Activated CD4-positive, alpha-beta T cell treated with anti-CD3 and anti-CD28 coated beads, Interleukin-2, amount 50 U/mL, for 48 hours (primary cell): Measurements from ENCODE around the gene RANBP1.

Experiments used
- DNase-seq, 2 experiments: peaks; one replicate each; pipeline ENCODE4 v3.0.0-alpha.2; 2020

Gene RANBP1

DNA sequence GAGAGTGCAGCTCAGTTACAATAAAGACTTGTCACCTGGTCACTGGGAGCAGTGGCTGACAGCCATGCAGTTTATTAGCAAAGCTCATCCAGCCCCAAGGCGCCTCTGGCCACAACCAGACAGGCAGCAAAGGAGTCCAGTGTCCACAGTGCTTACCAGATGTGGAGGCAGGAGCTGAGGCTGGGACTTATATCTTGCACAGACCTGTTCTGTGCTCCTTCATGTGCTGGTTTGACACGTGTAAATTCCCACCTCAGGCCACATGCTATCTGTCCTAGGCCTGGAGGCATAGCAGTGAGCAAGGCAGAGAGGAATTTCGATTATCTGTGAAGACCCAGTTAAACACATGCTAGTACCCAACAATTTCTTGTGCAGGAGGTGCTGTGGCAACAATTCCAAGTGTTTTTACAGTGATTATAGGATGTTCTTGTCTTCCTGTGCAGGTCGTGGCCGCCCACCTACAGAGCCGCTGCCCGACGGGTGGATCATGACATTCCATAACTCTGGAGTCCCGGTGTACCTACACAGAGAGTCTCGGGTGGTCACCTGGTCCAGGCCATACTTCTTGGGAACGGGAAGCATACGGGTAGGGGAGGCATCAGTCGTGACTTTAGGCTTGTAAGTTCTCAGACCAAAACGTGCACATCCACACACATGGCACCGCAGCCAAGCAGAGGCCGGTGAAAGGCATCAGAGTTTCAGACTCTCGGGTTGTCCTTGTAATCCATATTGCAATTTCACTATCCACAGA is 26.5 kb upstream of the RANBP1 start:
- no peak for DNase-seq

DNA sequence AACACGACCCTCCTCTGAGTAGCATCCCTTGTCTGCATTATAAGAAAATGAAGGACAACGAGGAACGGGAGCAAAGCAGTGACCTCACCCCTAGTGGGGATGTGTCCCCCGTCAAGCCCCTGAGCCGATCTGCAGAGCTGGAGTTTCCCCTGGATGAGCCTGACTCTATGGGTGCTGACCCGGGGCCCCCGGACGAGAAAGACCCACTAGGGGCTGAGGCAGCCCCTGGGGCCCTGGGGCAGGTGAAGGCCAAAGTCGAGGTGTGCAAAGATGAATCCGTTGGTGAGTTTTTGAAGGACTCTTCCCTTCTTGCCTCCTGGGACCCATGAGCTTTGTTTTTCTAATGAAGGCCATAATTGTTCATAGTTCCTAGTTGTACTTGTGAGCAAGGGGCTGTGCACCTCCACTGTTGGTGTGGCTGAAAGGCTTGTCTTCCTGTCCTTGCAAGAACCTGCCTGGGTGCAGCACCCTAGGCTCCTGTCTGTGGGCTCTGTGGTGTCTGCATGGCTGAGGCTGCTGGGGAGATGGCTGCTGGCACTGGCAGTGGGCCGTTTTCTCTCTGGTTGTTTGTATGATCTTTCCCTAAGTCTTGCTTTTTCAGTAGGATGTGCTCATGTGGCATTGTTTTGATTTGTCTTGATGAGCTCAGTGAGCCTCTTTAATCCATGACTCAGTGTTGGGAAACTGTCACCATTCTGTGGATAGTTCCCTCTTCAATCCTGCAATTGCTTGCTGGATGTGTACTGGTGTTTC is 25.8 kb upstream of the RANBP1 start:
- DNase-seq: no peak

DNA sequence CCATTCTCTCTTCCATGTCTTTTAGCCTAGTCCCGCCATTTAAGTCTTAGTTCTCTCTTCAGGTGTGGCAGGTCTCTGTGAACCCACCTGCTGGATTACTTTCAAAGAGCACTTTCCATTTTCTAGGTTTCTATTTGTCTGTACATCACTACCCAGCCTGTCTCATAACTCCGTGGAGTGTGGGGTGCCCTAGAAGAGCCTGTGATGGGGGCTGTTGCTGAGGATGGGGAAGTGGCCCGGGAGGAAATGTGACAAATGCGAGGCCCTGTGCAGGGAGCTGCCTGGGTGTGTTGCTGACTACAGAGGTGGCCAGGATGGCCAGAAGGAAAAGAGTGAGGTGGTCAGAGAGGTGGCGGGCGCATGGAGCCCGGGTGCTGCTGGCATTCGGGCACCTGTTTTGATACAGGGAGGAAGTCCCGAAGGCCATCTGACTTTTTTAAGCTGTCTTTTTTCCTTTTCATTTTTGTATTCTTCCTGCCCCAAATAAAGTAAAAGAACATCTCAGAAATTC is 25.1 kb upstream of the RANBP1 start:
- DNase-seq: no peak

DNA sequence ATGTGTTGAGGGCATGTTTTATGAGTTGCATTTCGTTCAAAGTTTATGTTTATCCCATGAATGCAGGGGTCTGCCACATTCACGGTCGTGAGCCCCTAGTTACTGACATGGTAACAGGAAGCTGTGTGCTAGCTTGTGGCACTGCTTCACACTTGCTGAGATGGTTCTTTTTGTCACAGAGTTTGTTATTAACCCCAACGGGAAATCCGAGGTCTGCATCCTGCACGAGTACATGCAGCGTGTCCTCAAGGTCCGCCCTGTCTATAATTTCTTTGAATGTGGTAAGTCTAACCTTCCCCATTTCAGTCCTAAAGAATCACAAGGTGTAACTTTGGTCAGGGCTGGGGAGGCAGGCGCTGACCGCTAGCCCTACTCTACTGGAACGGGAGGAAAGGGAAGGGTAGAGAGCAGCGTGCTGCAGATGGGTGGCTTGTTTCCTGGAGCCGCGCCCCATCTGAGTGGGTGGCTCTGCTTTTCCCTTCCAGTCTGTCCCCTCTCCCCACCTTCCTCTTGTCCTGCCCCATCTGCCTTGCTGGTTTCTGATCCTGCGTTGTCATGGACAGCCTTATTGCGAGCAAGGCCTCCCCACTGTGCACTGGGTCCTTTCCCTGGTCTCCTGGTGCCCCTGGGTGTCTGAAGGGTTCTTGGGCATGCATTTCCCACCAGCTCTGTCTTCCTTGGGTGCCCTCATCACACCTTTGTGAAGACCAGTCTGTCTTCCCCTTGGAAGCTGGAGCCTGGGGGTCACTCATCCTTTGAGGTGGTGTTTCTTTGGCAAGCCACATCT is 24.0 kb upstream of the RANBP1 start:
- DNase-seq: no peak

- DNase-seq: no peak
Measured at GRCh38 chr22:20092477-20092854, 23.4 kb upstream of the RANBP1 start.

DNA sequence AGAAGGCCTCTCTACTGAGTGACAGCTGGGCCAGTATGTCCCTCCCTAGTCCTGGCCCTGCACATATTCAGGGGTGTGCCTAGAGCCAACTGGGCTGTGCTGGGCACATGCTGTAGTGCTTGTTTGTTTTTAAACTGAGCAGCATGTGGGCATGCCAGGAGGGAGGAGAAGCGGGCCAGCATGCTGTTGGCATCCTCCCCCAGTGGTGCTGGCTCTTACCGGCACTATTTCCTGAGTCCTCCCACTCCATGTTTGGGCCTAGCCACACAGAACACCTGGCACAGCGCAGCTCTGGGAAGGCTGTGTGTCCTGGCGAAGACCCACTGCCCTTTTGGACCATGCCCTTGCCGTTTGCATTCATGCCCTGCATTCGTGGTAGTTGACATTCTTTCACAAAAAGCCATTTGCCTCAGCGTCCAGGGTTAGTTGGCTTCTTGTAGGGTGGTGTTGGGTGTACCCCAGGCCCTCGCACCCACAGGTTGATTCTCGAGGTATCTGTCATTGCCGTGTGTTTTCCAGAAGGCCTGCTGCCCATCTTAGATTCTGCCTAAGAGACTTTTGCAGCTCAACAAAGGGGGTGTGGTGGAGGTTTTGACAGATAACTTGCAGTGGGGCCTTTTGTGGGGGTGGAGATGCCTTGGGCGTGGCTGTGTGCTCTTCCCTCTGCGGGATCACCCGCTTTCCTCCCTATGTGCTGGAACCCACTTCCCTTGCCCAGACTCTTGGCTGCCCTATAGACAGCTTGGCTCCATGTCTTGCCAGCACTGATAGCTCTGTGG is 22.3 kb upstream of the RANBP1 start:
- DNase-seq: no peak

GRCh38 chr22:20094197-20094807 is 21.6 kb upstream of the RANBP1 start:
- no peak for DNase-seq

DNA sequence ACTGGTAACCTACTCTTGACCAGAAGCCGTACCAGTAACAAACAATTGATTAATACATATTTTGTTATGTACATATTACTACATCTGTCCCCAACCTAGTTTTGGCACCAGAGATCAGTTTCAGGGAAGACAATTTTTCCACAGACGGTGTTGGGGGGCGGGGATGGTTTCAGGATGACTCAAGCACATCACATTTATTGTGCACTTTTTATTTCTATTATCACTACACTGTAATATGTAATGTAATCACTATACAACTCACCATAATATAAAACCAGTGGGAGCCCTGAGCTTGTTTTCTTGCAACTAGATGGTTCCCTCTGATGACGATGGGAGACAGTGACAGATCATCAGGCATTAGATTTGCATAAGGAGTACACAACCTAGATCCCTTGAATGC is 20.4 kb upstream of the RANBP1 start:
- DNase-seq: peak; percentile 48 to 55

DNA sequence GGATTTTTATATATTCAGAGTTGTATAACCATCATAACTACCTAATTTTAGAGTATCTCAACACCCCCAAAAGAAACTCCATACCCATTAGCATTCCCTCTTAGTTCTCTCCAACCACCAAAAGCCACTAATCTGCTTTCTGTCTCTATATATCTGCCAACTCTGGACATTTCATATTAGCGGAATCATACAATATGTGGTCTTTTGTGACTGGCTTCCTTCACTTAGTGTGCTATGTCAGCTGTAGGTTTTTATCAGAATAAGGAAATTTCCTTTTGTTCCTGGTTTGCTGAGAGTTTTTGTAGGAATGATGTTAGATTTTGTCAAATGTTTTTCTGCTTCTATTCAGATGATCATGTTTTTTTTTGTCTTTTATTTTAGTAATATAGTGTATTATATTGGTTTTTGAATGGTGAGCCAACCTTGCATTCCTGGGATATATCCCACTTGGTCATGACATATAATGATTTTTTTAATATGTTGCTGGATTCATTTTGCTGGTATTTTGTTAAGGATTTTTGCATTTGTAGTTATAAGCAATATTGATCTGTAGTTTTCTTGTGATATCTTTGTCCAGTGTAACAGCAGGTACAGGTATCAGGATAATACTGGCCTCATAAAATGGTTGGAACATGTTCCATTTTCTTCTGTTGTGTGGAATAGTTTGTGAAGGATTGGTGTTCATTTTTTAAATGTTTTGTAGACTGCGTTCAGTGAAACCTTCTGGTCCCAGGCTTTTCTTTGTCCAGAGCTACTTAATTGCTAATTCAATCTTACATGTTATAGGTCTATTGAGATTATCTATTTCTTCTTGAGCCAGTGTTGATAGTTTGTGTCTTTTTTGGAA is 19.1 kb upstream of the RANBP1 start:
- DNase-seq: no peak

GRCh38 chr22:20099099-20099711 is 16.7 kb upstream of the RANBP1 start:
- DNase-seq: no peak

DNA sequence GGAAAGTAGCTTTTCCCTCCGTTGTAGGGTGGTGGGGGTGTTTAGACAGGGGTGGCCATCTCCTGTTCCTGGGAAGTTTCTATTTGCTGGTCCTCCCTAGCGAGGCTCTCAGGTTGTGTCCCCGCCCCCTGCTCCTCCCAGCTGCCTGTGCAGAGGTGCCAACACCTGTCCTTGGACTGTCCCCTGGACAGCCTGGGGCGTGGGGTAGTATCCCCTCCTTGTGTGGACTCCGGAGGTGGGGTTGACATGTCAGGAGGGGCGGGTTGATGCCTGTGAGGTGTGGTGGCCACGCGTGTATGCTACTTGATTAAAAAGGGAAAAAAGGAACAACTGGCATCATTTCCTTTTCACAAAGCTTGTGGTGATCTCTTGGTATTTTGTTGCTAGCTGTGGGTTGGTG is 14.3 kb upstream of the RANBP1 start:
- no peak for DNase-seq

GRCh38 chr22:20102203-20102780 is 13.6 kb upstream of the RANBP1 start:
- DNase-seq: no peak

- no peak for DNase-seq
Measured at GRCh38 chr22:20105456-20106204, 10.3 kb upstream of the RANBP1 start.

DNA sequence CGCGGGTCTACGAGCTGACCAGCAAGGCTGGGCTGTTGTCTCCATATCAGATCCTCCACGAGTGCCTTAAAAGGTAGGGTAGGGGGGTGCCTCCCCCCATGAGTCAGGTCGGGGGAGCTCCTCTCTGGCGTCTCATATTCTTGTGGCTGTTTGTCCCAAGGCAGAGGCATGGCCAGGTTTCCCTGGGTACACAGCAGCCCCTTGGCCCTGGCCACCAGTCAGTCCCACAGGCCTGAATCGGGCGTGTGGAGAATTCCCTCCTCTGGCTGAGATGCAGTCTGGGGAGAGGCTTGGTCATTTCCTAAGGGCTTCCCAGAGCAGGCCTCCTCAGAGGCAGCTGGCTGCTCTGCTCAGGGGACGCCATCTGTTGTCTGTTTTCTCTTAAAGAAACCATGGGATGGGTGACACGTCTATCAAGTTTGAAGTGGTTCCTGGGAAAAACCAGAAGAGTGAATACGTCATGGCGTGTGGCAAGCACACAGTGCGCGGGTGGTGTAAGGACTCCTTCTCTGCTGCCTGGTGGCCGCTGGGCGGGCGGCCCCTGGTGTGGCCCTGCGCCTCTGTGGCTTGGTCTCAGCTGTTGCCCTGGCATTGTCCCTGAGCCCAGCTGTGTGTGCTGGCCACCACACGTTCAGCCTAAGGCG is 9.6 kb upstream of the RANBP1 start:
- no peak for DNase-seq

GRCh38 chr22:20106849-20107237 is 9.1 kb upstream of the RANBP1 start:
- no peak for DNase-seq

DNA sequence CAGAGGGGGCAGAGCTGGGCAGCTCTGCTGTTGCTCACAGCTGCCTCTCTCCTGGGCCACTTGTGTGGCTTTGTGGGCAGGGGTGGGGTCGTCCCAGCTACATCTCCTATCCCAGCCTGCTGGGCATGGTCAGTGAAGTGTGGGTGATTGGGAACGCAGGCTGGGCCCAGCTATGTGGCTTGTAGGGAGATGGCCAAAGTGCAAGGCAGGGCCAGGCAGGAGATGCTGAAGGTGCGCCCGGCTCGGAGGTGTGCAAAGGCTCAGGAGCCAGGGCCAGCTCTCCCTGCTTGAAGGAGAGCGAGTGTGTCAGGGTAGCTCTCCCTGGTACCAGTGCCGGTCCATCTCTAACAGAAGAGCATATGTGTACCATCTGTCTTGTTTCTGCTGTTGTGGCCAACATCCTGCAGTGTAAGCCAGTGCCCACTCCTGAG is 8.4 kb upstream of the RANBP1 start:
- DNase-seq: no peak

GRCh38 chr22:20107951-20108756 is 7.8 kb upstream of the RANBP1 start:
- no peak for DNase-seq

GRCh38 chr22:20108757-20109230 is 7.1 kb upstream of the RANBP1 start:
- DNase-seq: no peak
